SU-DHL-6 (cell line): ENCODE data around the gene FXYD3.

Source experiments
- H2AFZ ChIP-seq: fragments of 200-600 bp; sonication (generic); 2 replicates; pipeline ENCODE4 v1.6.1; 2014; ENCODE audit warnings: low read depth, mild to moderate bottlenecking, moderate library complexity, mixed read lengths, antibody characterized with exemption, low read length; ENCODE audit not compliant: severe bottlenecking
- H3F3A ChIP-seq: fragments of 200-600 bp; shearing (Covaris generic); 2 replicates; pipeline ENCODE4 v1.6.0; 2016; ENCODE audit warnings: antibody characterized with exemption, mild to moderate bottlenecking; ENCODE audit not compliant: insufficient read depth
- H3K27ac ChIP-seq: fragments of 200-600 bp; sonication (generic); 2 replicates; pipeline ENCODE4 v1.5.1; 2016; ENCODE audit warnings: low read depth, mild to moderate bottlenecking, low read length, moderate library complexity, mixed read lengths
- H3K27me3 ChIP-seq: fragments of 200-600 bp; sonication (generic), shearing (Covaris generic); 2 replicates; pipeline ENCODE4 v1.6.0; 2014; ENCODE audit warnings: mild to moderate bottlenecking, low read length
- H3K36me3 ChIP-seq: fragments of 200-600 bp; sonication (generic); 2 replicates; pipeline ENCODE4 v1.6.1; 2014; ENCODE audit warnings: mild to moderate bottlenecking, low read length, mixed read lengths
- H3K4me2 ChIP-seq: fragments of 300-600, 200-600 bp; shearing (Covaris generic), sonication (generic); 2 replicates; pipeline ENCODE4 v1.6.0; 2014; ENCODE audit warnings: low read length, low read depth, mild to moderate bottlenecking; ENCODE audit not compliant: poor library complexity, severe bottlenecking
- H3K4me3 ChIP-seq: fragments of 200-600 bp; sonication (generic); 2 replicates; pipeline ENCODE4 v1.5.1; 2014; ENCODE audit warnings: antibody characterized with exemption, low read length, mild to moderate bottlenecking, mixed read lengths; ENCODE audit not compliant: insufficient read depth, poor library complexity, severe bottlenecking
- H3K79me2 ChIP-seq: fragments of 200-600 bp; sonication (generic); 2 replicates; pipeline ENCODE4 v1.6.1; 2014; ENCODE audit warnings: mild to moderate bottlenecking, low read length, moderate library complexity; ENCODE audit not compliant: insufficient read depth
- H3K9ac ChIP-seq: fragments of 200-600 bp; sonication (generic); 2 replicates; pipeline ENCODE4 v1.7.0; 2014; ENCODE audit warnings: mild to moderate bottlenecking, low read length
- H3K9me2 ChIP-seq: fragments of 200-600 bp; sonication (generic); replicated peaks from 2 replicates; pipeline ENCODE4 v1.6.1; 2014; ENCODE audit warnings: low read length; ENCODE audit not compliant: insufficient read depth
- H3K9me3 ChIP-seq: fragments of 200-600 bp; sonication (generic); 2 replicates; pipeline ENCODE4 v1.6.1; 2014; ENCODE audit warnings: low read length, mixed read lengths; ENCODE audit not compliant: insufficient read depth
- H4K20me1 ChIP-seq: fragments of 200-600 bp; sonication (generic); 2 replicates; pipeline ENCODE4 v1.6.1; 2014; ENCODE audit warnings: low read depth, mild to moderate bottlenecking, antibody characterized with exemption, low read length, moderate library complexity, mixed read lengths
- CTCF ChIP-seq: fragments of 200-600 bp; sonication (generic); IDR thresholded peaks from one replicate; pipeline ENCODE4 v1.5.1; 2017; ENCODE audit warnings: antibody characterized with exemption, mild to moderate bottlenecking, low read length, moderate library complexity; ENCODE audit not compliant: insufficient read depth, poor library complexity, severe bottlenecking
- EZH2phosphoT487 ChIP-seq: fragments of 200-600 bp; sonication (generic), shearing (Covaris generic); conservative IDR thresholded peaks from 2 replicates; pipeline ENCODE4 v1.6.1; 2018; ENCODE audit warnings: mild to moderate bottlenecking, antibody characterized with exemption, low read length, moderate library complexity, mixed read lengths

FXYD3 gene

GRCh38 chr19:35117116-35117515 lies 1.5 kb downstream of the FXYD3 start:
- Histone ChIP-seq H4K20me1 (no peaks in the 10 kb centered on the region), H3K79me2 (no peaks in the 10 kb centered on the region), H2AFZ (no peak overlapping the region), H3K27ac (no peak overlapping the region), H3F3A (no peaks in the 10 kb centered on the region), H3K4me2 (no peak overlapping the region), H3K9me3 (no peaks in the 10 kb centered on the region), H3K9ac (no peak overlapping the region), H3K36me3 (no peaks in the 10 kb centered on the region), H3K4me3 (no peak overlapping the region), H3K9me2 (no peaks in the 10 kb centered on the region), H3K27me3 (no peaks in the 10 kb centered on the region)
- TF ChIP-seq CTCF (no peak), EZH2phosphoT487 (no peak)

- no peaks in the 10 kb centered on the region for H3F3A ChIP-seq
- no peak for TF ChIP-seq CTCF
- TF ChIP-seq EZH2phosphoT487 = no peak
- H3K27ac ChIP-seq = no peak overlapping the region
- H4K20me1 ChIP-seq = no peaks in the 10 kb centered on the region
- no peaks in the 10 kb centered on the region for H3K79me2 ChIP-seq
- no peak overlapping the region for H3K4me3 ChIP-seq
- H3K27me3 ChIP-seq = no peaks in the 10 kb centered on the region
- H3K36me3 ChIP-seq = no peaks in the 10 kb centered on the region
- H3K9me2 ChIP-seq = no peaks in the 10 kb centered on the region
- H3K4me2 ChIP-seq = no peak overlapping the region
- no peaks in the 10 kb centered on the region for H3K9me3 ChIP-seq
- no peak overlapping the region for H3K9ac ChIP-seq
- H2AFZ ChIP-seq = no peak overlapping the region
These were observed 2.2 kb downstream of the FXYD3 start for GRCh38 chr19:35117799-35118198.

DNA sequence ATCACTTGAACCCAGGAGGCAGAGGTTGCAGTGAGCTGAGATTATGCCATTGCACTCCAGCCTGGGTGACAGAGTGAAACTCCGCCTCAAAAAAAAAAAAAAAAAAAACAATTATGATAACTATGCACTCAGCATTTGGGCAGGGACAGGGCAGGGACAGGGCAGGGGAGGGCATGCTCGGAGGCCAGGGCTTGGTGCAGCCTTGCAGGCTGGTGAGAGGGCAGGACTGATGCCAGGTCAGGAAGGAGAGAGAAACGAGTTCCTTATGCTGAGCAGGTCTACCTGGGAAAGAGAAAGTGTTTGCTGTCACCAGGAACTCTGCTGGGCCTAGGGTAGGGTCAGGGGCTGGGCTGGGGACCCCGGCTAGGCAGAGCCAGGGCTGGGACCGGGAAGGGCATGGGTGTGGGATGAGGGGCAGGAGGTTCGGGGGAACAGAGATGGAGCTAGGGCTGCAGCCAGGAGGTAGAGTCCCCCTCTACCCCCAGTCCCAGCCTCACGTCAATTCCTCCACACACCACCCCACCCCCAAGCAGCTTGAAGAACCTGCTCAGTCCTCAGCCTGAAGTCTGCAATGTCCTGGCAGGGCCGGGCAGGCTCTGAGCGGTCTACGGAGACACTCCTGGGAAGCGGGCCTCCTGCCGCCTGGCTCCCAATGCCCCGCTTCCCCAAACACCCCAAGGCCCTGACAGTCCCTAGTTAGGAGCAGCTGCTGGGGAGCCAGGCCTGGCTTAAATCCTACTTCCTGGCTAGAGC lies 2.8 kb downstream of the FXYD3 start:
- Histone ChIP-seq H3K27ac (no peak overlapping the region), H3K36me3 (no peaks in the 10 kb centered on the region), H3K4me2 (no peak overlapping the region), H3K9ac (no peak overlapping the region), H3F3A (no peaks in the 10 kb centered on the region), H3K9me3 (no peaks in the 10 kb centered on the region), H3K27me3 (no peaks in the 10 kb centered on the region), H3K4me3 (no peak overlapping the region), H4K20me1 (no peaks in the 10 kb centered on the region), H2AFZ (no peak overlapping the region), H3K79me2 (no peaks in the 10 kb centered on the region), H3K9me2 (no peaks in the 10 kb centered on the region)
- TF ChIP-seq CTCF (no peak), EZH2phosphoT487 (no peak)
